ENCODE measurements around the gene DNER. TPM values are rescaled to one million over a fixed set of nuclear protein-coding genes. Genes with fewer than 3 reads are reported as not detected.

The DNER gene
- total RNA-seq, 1 experiment from 2014 or later: 3.7 TPM

- Mint-ChIP-seq H3K27me3 (ENCODE audit: low read depth) (no peaks in the 10 kb centered on the region), H3K36me3 (peaks cover 3% of the 10 kb centered on the region), H3K9me3 (peaks cover 14% of the 10 kb centered on the region), H3K4me3 (no peak overlapping the region), H3K27ac (no peak overlapping the region), H3K4me1 (peaks cover 27% of the 10 kb centered on the region)
- TF ChIP-seq ZBTB43 (CRISPR knock-in tag; IDR thresholded peaks at IDR 0.05) (no peak), NFE2L1 (CRISPR knock-in tag; IDR thresholded peaks at IDR 0.05) (no peak), AR (CRISPR knock-in tag; IDR thresholded peaks at IDR 0.05) (no peak), GTF2I (CRISPR knock-in tag; conservative IDR thresholded peaks at IDR 0.05) (no peak), ZNF219 (CRISPR knock-in tag; IDR thresholded peaks at IDR 0.05; ENCODE audit: borderline replicate concordance) (no peak), ZNF396 (CRISPR knock-in tag; IDR thresholded peaks at IDR 0.05; ENCODE audit: borderline replicate concordance) (no peak), TCF7 (CRISPR knock-in tag; IDR thresholded peaks at IDR 0.05; ENCODE audit: low read depth) (no peak), CTCF (IDR thresholded peaks at IDR 0.05) (no peak), TEAD1 (CRISPR knock-in tag; IDR thresholded peaks at IDR 0.05) (no peak), HMGXB4 (CRISPR knock-in tag; IDR thresholded peaks at IDR 0.05) (no peak), ZNF423 (CRISPR knock-in tag; IDR thresholded peaks at IDR 0.05) (no peak), FOXK1 (CRISPR knock-in tag; IDR thresholded peaks at IDR 0.05) (no peak), CBFB (CRISPR knock-in tag; IDR thresholded peaks at IDR 0.05; ENCODE audit: low read depth) (no peak), SOX15 (CRISPR knock-in tag; IDR thresholded peaks at IDR 0.05) (no peak), ZNF121 (CRISPR knock-in tag; IDR thresholded peaks at IDR 0.05) (no peak)
- no peak for DNase-seq (ENCODE audit: low spot score)
- no peak for ATAC-seq
- ChIA-PET CTCF (no interaction called here), POLR2A (no interaction called here)
Observed at GRCh38 chr2:229412686-229413085, 301.7 kb downstream of the DNER start.

GRCh38 chr2:229410946-229411345, 303.4 kb downstream of the DNER start:
- Mint-ChIP-seq H3K36me3 (peaks cover 3% of the 10 kb centered on the region), H3K9me3 (peaks cover 14% of the 10 kb centered on the region), H3K27ac (no peak overlapping the region), H3K4me1 (peaks cover 32% of the 10 kb centered on the region), H3K27me3 (ENCODE audit: low read depth) (no peaks in the 10 kb centered on the region), H3K4me3 (no peak overlapping the region)
- CTCF ChIA-PET: no interaction called here
- no peak for DNase-seq (ENCODE audit: low spot score)
- no peak for ATAC-seq
- POLR2A ChIA-PET: no interaction called here
- TF ChIP-seq IRF2 (CRISPR knock-in tag; IDR thresholded peaks at IDR 0.05; ENCODE audit: borderline replicate concordance, low read depth): no peak
- TF ChIP-seq SMAD3 (CRISPR knock-in tag; IDR thresholded peaks at IDR 0.05; ENCODE audit: borderline replicate concordance): no peak
- no peak for TF ChIP-seq PRRX2 (CRISPR knock-in tag; IDR thresholded peaks at IDR 0.05)
- no peak for TF ChIP-seq RELA (CRISPR knock-in tag; IDR thresholded peaks at IDR 0.05; ENCODE audit: borderline replicate concordance)
- TF ChIP-seq MAX (CRISPR knock-in tag; IDR thresholded peaks at IDR 0.05): no peak
- TF ChIP-seq USF1 (CRISPR knock-in tag; IDR thresholded peaks at IDR 0.05): no peak
- no peak for TF ChIP-seq RORB (CRISPR knock-in tag; IDR thresholded peaks at IDR 0.05)
- TF ChIP-seq ZBTB43 (CRISPR knock-in tag; IDR thresholded peaks at IDR 0.05): no peak
- no peak for TF ChIP-seq ZBTB21 (CRISPR knock-in tag; IDR thresholded peaks at IDR 0.05; ENCODE audit: borderline replicate concordance)
- no peak for TF ChIP-seq ZNF219 (CRISPR knock-in tag; IDR thresholded peaks at IDR 0.05; ENCODE audit: borderline replicate concordance)

Measured in WTC11 (cell line).